Measurements from ENCODE around the gene STX8.

The STX8 gene

DNA sequence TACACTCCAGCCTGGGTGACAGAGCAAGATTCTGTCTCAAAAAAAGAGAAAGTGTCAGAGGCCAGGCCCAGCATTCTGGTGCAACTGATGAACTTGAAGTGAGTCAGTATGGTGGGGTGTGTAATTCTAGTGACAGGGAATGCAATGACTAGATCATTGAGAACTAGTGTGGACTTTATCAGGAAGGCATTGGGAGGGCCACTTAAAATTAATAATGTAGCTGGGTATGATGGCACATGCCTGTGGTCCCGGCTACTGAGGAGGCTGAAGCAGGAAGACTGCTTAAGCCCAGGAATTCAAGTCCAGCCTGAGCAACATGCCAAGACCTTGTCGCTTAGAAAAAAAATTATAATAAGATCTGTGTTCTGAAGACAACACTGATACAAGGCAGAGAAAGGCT, 90.8 kb downstream of the STX8 start:
- WGBS, 2 donors (ENCODE audit: extremely low coverage in 2 of 2, insufficient read length in 2 of 2, insufficient replicate concordance in 1 of 2), result no CpG with 5 or more reads among the region's 2 CpGs

DNA sequence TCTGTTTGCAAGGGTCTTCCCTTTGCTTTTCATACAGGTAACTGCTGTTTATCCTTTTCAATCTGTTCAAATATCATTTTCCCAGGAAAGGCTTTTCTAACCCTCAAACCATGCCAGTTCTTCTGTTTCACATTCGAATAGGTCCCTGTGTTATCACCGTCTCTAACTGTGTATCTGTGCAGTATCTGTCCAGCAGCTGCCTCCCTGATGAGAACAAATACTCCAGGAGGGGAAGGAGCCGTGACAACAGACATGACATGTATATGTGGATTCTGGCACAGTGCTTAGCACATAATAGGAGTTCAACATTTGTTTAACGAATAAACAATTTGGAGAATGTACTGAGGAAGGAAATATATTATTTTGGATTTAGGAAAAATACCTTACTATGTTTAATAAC, 95.7 kb downstream of the STX8 start:
- WGBS, 2 donors (ENCODE audit: extremely low coverage in 2 of 2, insufficient read length in 2 of 2, insufficient replicate concordance in 1 of 2), result no CpG with 5 or more reads among the region's 4 CpGs
- peaks cover 2 to 3% of the 10 kb centered on the region in 2 donors for H3K4me1 ChIP-seq (ENCODE audit: control insufficient read depth in 2 of 2, insufficient read depth in 1 of 2, low read depth in 1 of 2, low read length in 2 of 2)
- no peak overlapping the region for H3K18ac ChIP-seq (ENCODE audit: low read length)
- H2AFZ ChIP-seq (ENCODE audit: low read length), result no peak overlapping the region
- H2BK12ac ChIP-seq (ENCODE audit: low read length), result no peak overlapping the region
- no peaks in the 10 kb centered on the region for H3K9me3 ChIP-seq (replicated peaks in 1 of 2; ENCODE audit: control insufficient read depth in 2 of 2, insufficient read depth in 1 of 2, low read depth in 1 of 2, low read length in 2 of 2)
- H3K4me3 ChIP-seq (ENCODE audit: low read length in 2 of 2), result no peak overlapping the region
- H3K14ac ChIP-seq (ENCODE audit: low read length), result no peak overlapping the region
- DNase-seq (ENCODE audit: low spot score), result no peak
- no peaks in the 10 kb centered on the region for H3K79me1 ChIP-seq (ENCODE audit: low read depth, low read length)
- no peak overlapping the region for H3K23ac ChIP-seq (ENCODE audit: low read depth, low read length, poor library complexity)
- H2BK5ac ChIP-seq (ENCODE audit: low read length), result no peak overlapping the region
- no peak overlapping the region for H3K27ac ChIP-seq (replicated peaks; ENCODE audit: low read length)
- no peak overlapping the region for H3K4ac ChIP-seq (ENCODE audit: low read length)
- H4K91ac ChIP-seq (ENCODE audit: low read depth, low read length, poor library complexity), result no peak overlapping the region
- no peak overlapping the region for H4K8ac ChIP-seq (ENCODE audit: low read depth, low read length)
- no peaks in the 10 kb centered on the region for H3K27me3 ChIP-seq (ENCODE audit: control insufficient read depth in 3 of 3, insufficient read depth in 3 of 3, low read depth in 1 of 3, low read length in 3 of 3)
- H2BK120ac ChIP-seq (ENCODE audit: low read depth, low read length), result no peak overlapping the region
- H3K4me2 ChIP-seq (ENCODE audit: insufficient read depth, low read length, poor library complexity, severe bottlenecking), result no peak overlapping the region
- H3K36me3 ChIP-seq (replicated peaks in 1 of 2; ENCODE audit: control insufficient read depth in 2 of 2, insufficient read depth in 2 of 2, low read length in 2 of 2), result no peaks in the 10 kb centered on the region
- no peak overlapping the region for H2BK15ac ChIP-seq (ENCODE audit: low read length)
- H3K9ac ChIP-seq (ENCODE audit: low read depth, low read length, poor library complexity), result no peak overlapping the region
- peak overlapping the region; percentile 54 for H2AK5ac ChIP-seq (ENCODE audit: low read depth, low read length)

More for the DNA sequence above, 90.8 kb downstream of the STX8 start:
- H4K91ac ChIP-seq (ENCODE audit: low read depth, low read length, poor library complexity), result no peak overlapping the region
- H2BK12ac ChIP-seq (ENCODE audit: low read length), result no peak overlapping the region
- no peak overlapping the region for H2BK5ac ChIP-seq (ENCODE audit: low read length)
- H3K23ac ChIP-seq (ENCODE audit: low read depth, low read length, poor library complexity), result no peak overlapping the region
- H2BK120ac ChIP-seq (ENCODE audit: low read depth, low read length), result no peak overlapping the region
- H3K4me1 ChIP-seq (ENCODE audit: control insufficient read depth in 2 of 2, insufficient read depth in 1 of 2, low read depth in 1 of 2, low read length in 2 of 2), result peaks cover 1 to 2% of the 10 kb centered on the region in 2 donors
- no peak overlapping the region for H3K4ac ChIP-seq (ENCODE audit: low read length)
- H3K79me1 ChIP-seq (ENCODE audit: low read depth, low read length), result no peaks in the 10 kb centered on the region
- H3K4me2 ChIP-seq (ENCODE audit: insufficient read depth, low read length, poor library complexity, severe bottlenecking), result no peak overlapping the region
- H3K27me3 ChIP-seq (ENCODE audit: control insufficient read depth in 3 of 3, insufficient read depth in 3 of 3, low read depth in 1 of 3, low read length in 3 of 3), result no peaks in the 10 kb centered on the region
- H3K4me3 ChIP-seq (ENCODE audit: low read length in 2 of 2), result no peak overlapping the region
- H3K36me3 ChIP-seq (replicated peaks in 1 of 2; ENCODE audit: control insufficient read depth in 2 of 2, insufficient read depth in 2 of 2, low read length in 2 of 2), result no peaks in the 10 kb centered on the region
- H3K14ac ChIP-seq (ENCODE audit: low read length), result no peak overlapping the region
- H2AK5ac ChIP-seq (ENCODE audit: low read depth, low read length), result no peak overlapping the region
- H4K8ac ChIP-seq (ENCODE audit: low read depth, low read length), result no peak overlapping the region
- no peak overlapping the region for H2BK15ac ChIP-seq (ENCODE audit: low read length)
- H3K9me3 ChIP-seq (replicated peaks in 1 of 2; ENCODE audit: control insufficient read depth in 2 of 2, insufficient read depth in 1 of 2, low read depth in 1 of 2, low read length in 2 of 2), result no peaks in the 10 kb centered on the region
- H3K9ac ChIP-seq (ENCODE audit: low read depth, low read length, poor library complexity), result no peak overlapping the region
- H3K27ac ChIP-seq (replicated peaks; ENCODE audit: low read length), result no peak overlapping the region
- no peak for DNase-seq (ENCODE audit: low spot score)
- no peak overlapping the region for H2AFZ ChIP-seq (ENCODE audit: low read length)
- no peak overlapping the region for H3K18ac ChIP-seq (ENCODE audit: low read length)

DNA sequence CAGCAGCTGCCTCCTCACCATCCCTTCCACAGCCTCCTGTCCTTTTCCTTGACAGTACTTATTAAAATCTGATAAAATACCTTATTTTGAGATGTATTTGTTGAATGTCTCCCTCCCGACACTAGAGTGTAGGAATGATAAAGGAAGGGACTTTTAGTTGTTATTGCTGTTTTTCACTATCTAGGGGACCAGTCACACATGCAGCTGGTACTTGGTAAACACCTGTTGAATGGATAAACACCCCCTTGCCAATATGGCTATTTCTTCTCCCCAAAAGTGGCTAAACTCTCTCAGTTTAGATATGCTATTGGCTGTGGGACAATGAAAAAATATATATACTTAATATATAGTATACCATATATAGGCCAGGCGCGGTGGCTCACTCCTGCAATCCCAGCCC, 96.7 kb downstream of the STX8 start:
- Histone ChIP-seq H2BK5ac (ENCODE audit: low read length) (no peak overlapping the region), H3K4ac (ENCODE audit: low read length) (no peak overlapping the region), H2AK5ac (ENCODE audit: low read depth, low read length) (no peak overlapping the region), H3K9ac (ENCODE audit: low read depth, low read length, poor library complexity) (no peak overlapping the region), H3K14ac (ENCODE audit: low read length) (no peak overlapping the region), H3K27ac (replicated peaks; ENCODE audit: low read length) (no peak overlapping the region), H3K36me3 (replicated peaks in 1 of 2; ENCODE audit: control insufficient read depth in 2 of 2, insufficient read depth in 2 of 2, low read length in 2 of 2) (no peaks in the 10 kb centered on the region), H3K4me1 (ENCODE audit: control insufficient read depth in 2 of 2, insufficient read depth in 1 of 2, low read depth in 1 of 2, low read length in 2 of 2) (peaks cover 2 to 5% of the 10 kb centered on the region in 2 donors), H2BK12ac (ENCODE audit: low read length) (no peak overlapping the region), H3K79me1 (ENCODE audit: low read depth, low read length) (no peaks in the 10 kb centered on the region), H3K4me3 (ENCODE audit: low read length in 2 of 2) (no peak overlapping the region), H2BK15ac (ENCODE audit: low read length) (no peak overlapping the region), H2BK120ac (ENCODE audit: low read depth, low read length) (no peak overlapping the region), H3K9me3 (replicated peaks in 1 of 2; ENCODE audit: control insufficient read depth in 2 of 2, insufficient read depth in 1 of 2, low read depth in 1 of 2, low read length in 2 of 2) (no peaks in the 10 kb centered on the region), H3K18ac (ENCODE audit: low read length) (no peak overlapping the region), H2AFZ (ENCODE audit: low read length) (no peak overlapping the region), H3K23ac (ENCODE audit: low read depth, low read length, poor library complexity) (no peak overlapping the region), H3K27me3 (ENCODE audit: control insufficient read depth in 3 of 3, insufficient read depth in 3 of 3, low read depth in 1 of 3, low read length in 3 of 3) (no peaks in the 10 kb centered on the region), H4K8ac (ENCODE audit: low read depth, low read length) (no peak overlapping the region), H4K91ac (ENCODE audit: low read depth, low read length, poor library complexity) (no peak overlapping the region), H3K4me2 (ENCODE audit: insufficient read depth, low read length, poor library complexity, severe bottlenecking) (no peak overlapping the region)
- no peak for DNase-seq (ENCODE audit: low spot score)
- WGBS, 2 donors (ENCODE audit: extremely low coverage in 2 of 2, insufficient read length in 2 of 2, insufficient replicate concordance in 1 of 2), result no CpG with 5 or more reads among the region's 3 CpGs

DNA sequence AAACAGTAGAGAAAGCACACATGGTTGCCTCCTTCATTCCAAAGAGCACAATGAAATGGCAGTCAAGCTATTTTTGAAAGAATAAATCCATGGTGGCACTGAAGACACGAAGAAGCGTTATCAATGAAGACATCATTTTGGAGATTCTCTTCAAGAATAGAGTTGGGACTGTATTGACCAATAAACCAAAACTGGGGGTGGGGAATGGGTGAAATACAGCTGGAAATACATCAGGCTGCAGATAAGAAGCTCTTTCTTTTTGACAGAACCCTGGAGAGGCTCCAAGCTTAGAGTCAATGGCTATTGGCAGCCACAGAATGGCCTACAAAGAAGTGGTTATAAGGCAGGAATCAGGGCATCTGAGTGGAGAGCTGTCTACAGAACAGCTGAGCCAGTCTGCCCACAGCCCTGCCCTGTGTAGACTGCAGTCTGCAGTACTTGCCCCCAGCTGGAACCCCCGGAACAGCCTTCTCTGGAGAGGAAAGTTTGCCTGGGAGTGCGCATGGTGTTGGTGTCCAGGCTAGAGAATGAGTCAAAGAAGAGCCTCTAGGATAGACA, 100.4 kb downstream of the STX8 start:
- Histone ChIP-seq H3K4me1 (ENCODE audit: control insufficient read depth in 2 of 2, insufficient read depth in 1 of 2, low read depth in 1 of 2, low read length in 2 of 2) (peaks cover 0 to 8% of the 10 kb centered on the region in 2 donors), H2BK5ac (ENCODE audit: low read length) (no peak overlapping the region), H2BK120ac (ENCODE audit: low read depth, low read length) (no peak overlapping the region), H3K9ac (ENCODE audit: low read depth, low read length, poor library complexity) (no peak overlapping the region), H3K23ac (ENCODE audit: low read depth, low read length, poor library complexity) (no peak overlapping the region), H3K79me1 (ENCODE audit: low read depth, low read length) (no peaks in the 10 kb centered on the region), H3K4me3 (ENCODE audit: low read length in 2 of 2) (no peak overlapping the region), H2AK5ac (ENCODE audit: low read depth, low read length) (no peak overlapping the region), H4K8ac (ENCODE audit: low read depth, low read length) (no peak overlapping the region), H3K4me2 (ENCODE audit: insufficient read depth, low read length, poor library complexity, severe bottlenecking) (no peak overlapping the region), H3K36me3 (replicated peaks in 1 of 2; ENCODE audit: control insufficient read depth in 2 of 2, insufficient read depth in 2 of 2, low read length in 2 of 2) (no peaks in the 10 kb centered on the region), H3K4ac (ENCODE audit: low read length) (no peak overlapping the region), H3K14ac (ENCODE audit: low read length) (no peak overlapping the region), H2BK12ac (ENCODE audit: low read length) (no peak overlapping the region), H2BK15ac (ENCODE audit: low read length) (no peak overlapping the region), H2AFZ (ENCODE audit: low read length) (no peak overlapping the region), H3K27me3 (ENCODE audit: control insufficient read depth in 3 of 3, insufficient read depth in 3 of 3, low read depth in 1 of 3, low read length in 3 of 3) (no peaks in the 10 kb centered on the region), H3K27ac (replicated peaks; ENCODE audit: low read length) (no peak overlapping the region), H3K18ac (ENCODE audit: low read length) (no peak overlapping the region), H3K9me3 (replicated peaks in 1 of 2; ENCODE audit: control insufficient read depth in 2 of 2, insufficient read depth in 1 of 2, low read depth in 1 of 2, low read length in 2 of 2) (peaks cover 0 to 10% of the 10 kb centered on the region in 2 donors), H4K91ac (ENCODE audit: low read depth, low read length, poor library complexity) (no peak overlapping the region)
- no CpG with 5 or more reads among the region's 4 CpGs for WGBS, 2 donors (ENCODE audit: extremely low coverage in 2 of 2, insufficient read length in 2 of 2, insufficient replicate concordance in 1 of 2)
- no peak for DNase-seq (ENCODE audit: low spot score)
